ENCODE data around the gene ATP9B. TPM values are rescaled to one million over a fixed set of nuclear protein-coding genes. Genes with fewer than 3 reads are reported as not detected.

ATP9B gene
- total RNA-seq, 2 donors from 2014 or later, result 22.5 to 72.9 TPM

DNA sequence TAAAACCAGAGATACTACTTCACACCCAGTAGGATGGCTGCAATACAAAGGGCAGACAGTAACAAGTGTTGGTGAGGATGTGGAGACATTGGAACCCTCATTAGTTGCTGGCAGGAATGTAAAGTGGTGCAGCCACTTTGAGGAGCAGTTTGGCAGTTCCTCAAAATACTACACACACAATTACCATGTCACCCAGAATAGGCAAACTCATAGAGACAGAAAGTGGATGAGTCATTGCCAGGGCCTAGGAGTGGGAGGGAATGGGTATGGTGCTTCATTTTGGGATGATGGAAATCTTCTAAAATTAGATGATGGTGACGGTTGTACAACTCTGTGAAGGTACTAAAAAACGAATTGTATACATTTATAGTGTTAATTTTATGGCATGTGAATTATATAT, 54.8 kb downstream of the ATP9B start:
- Histone ChIP-seq H3K4me1 (ENCODE audit: control insufficient read depth in 1 of 2, low read depth in 2 of 2) (no peaks in the 10 kb centered on the region), H3K4me3 (no peak overlapping the region), H3K9me3 (no peaks in the 10 kb centered on the region), H3K36me3 (peaks cover 4% of the 10 kb centered on the region), H3K27ac (no peak overlapping the region), H3K27me3 (replicated peaks; ENCODE audit: insufficient read depth) (no peaks in the 10 kb centered on the region)
- ATAC-seq (ENCODE audit: insufficient number of reproducible peaks, low FRiP score, low read depth) (no peak), DNase-seq (ENCODE audit: low spot score) (no peak)
- TF ChIP-seq, protein P1, sequence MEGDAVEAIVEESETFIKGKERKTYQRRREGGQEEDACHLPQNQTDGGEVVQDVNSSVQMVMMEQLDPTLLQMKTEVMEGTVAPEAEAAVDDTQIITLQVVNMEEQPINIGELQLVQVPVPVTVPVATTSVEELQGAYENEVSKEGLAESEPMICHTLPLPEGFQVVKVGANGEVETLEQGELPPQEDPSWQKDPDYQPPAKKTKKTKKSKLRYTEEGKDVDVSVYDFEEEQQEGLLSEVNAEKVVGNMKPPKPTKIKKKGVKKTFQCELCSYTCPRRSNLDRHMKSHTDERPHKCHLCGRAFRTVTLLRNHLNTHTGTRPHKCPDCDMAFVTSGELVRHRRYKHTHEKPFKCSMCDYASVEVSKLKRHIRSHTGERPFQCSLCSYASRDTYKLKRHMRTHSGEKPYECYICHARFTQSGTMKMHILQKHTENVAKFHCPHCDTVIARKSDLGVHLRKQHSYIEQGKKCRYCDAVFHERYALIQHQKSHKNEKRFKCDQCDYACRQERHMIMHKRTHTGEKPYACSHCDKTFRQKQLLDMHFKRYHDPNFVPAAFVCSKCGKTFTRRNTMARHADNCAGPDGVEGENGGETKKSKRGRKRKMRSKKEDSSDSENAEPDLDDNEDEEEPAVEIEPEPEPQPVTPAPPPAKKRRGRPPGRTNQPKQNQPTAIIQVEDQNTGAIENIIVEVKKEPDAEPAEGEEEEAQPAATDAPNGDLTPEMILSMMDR (IDR thresholded peaks at IDR 0.05), result no peak

DNA sequence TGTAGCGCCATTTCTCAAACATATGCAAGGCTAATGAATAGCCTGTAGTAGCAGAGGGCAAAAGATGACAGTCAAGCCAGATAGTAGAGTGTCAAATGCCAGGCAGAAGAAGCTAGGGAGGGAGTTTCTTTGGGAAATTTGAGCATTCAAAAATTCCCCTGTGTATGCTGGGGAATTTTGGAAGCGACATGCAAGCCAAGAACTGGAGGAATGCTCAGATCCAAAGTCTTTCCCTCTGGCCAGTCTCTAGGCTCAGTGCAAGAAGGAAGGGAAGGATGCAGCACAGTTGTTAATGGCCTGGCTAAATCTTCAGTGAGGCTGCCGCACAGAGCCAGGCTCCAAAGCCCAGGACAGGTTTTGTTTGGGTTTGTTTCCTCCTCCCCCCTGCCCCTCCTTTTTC, 59.9 kb downstream of the ATP9B start:
- Histone ChIP-seq H3K36me3 (peaks cover 4% of the 10 kb centered on the region), H3K4me1 (ENCODE audit: control insufficient read depth in 1 of 2, low read depth in 2 of 2) (no peaks in the 10 kb centered on the region), H3K4me3 (no peak overlapping the region), H3K27me3 (replicated peaks; ENCODE audit: insufficient read depth) (no peaks in the 10 kb centered on the region), H3K27ac (no peak overlapping the region), H3K9me3 (no peaks in the 10 kb centered on the region)
- TF ChIP-seq, protein P1 (IDR thresholded peaks at IDR 0.05), result no peak
- DNase-seq (ENCODE audit: low spot score), result no peak
- ATAC-seq (ENCODE audit: insufficient number of reproducible peaks, low FRiP score, low read depth), result no peak

DNA sequence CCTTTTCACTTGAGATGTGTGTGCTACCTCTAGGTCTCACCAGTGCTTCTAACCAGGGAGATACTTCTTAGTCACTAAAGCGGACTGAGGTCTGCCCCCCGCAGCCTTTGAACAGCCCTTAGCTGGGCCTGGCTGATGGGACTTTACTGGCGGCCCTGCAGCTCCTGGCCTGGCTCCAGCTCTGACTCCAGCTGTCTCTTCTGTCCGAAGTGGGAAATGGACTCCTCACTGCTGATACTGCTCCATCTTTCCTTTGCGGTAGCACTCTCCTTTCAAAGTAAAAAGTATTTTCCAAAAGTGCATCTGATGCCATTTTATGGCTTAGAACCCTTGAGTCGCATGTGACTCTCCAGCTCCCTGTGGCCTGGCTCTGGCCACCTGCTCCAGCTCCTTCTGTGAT, 64.5 kb downstream of the ATP9B start:
- TF ChIP-seq, protein P1 (IDR thresholded peaks at IDR 0.05), result no peak
- DNase-seq (ENCODE audit: low spot score), result no peak
- Histone ChIP-seq H3K9me3 (no peaks in the 10 kb centered on the region), H3K36me3 (no peaks in the 10 kb centered on the region), H3K4me3 (no peak overlapping the region), H3K27me3 (replicated peaks; ENCODE audit: insufficient read depth) (no peaks in the 10 kb centered on the region), H3K4me1 (ENCODE audit: control insufficient read depth in 1 of 2, low read depth in 2 of 2) (no peaks in the 10 kb centered on the region), H3K27ac (no peak overlapping the region)
- no peak for ATAC-seq (ENCODE audit: insufficient number of reproducible peaks, low FRiP score, low read depth)

DNA sequence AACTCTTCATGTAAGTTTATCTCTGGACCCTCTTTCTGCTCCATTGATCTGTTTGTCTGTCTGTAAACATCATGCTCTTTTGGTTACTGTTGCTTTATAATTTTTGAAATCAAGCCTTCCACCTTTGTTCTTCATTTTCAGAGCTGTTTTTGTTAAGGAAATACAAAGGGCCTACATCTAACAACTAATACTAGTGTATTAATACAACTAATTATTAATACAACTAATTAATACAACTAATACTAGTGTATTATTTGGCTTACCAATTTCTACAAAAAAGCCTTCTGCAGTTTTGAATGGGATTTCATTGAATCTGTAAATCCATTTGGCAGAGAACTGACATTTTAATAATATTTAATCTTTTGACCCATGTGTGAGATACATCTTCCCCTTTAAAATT, 66.7 kb downstream of the ATP9B start:
- Histone ChIP-seq H3K4me3 (no peak overlapping the region), H3K27ac (no peak overlapping the region), H3K4me1 (ENCODE audit: control insufficient read depth in 1 of 2, low read depth in 2 of 2) (no peaks in the 10 kb centered on the region), H3K9me3 (no peaks in the 10 kb centered on the region), H3K36me3 (no peaks in the 10 kb centered on the region), H3K27me3 (replicated peaks; ENCODE audit: insufficient read depth) (no peaks in the 10 kb centered on the region)
- DNase-seq (ENCODE audit: low spot score), result no peak
- TF ChIP-seq, protein P1 (IDR thresholded peaks at IDR 0.05), result no peak
- ATAC-seq (ENCODE audit: insufficient number of reproducible peaks, low FRiP score, low read depth), result no peak

DNA sequence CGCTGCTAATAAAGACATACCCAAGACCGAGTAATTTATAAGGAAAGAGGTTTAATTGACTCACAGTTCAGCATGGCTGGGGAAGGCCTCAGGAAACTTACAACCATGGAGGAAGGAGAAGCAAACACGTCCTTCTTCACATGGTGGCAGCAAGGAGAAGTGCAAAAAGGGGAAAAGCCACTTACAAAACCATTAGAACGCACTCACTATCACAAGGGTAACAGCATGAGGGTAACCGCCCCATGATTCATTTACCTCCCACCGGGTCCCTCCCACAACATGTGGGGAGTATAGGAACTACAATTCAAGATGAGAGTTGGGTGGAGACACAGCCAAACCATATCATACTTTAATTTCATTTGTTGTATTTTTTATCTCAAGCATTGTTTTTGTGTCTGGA, 67.5 kb downstream of the ATP9B start:
- H3K4me3 ChIP-seq, result no peak overlapping the region
- no peaks in the 10 kb centered on the region for H3K27me3 ChIP-seq (replicated peaks; ENCODE audit: insufficient read depth)
- no peak for DNase-seq (ENCODE audit: low spot score)
- H3K4me1 ChIP-seq (ENCODE audit: control insufficient read depth in 1 of 2, low read depth in 2 of 2), result no peaks in the 10 kb centered on the region
- ATAC-seq (ENCODE audit: insufficient number of reproducible peaks, low FRiP score, low read depth), result no peak
- H3K27ac ChIP-seq, result no peak overlapping the region
- TF ChIP-seq, protein P1 (IDR thresholded peaks at IDR 0.05), result no peak
- H3K36me3 ChIP-seq, result no peaks in the 10 kb centered on the region
- H3K9me3 ChIP-seq, result no peaks in the 10 kb centered on the region

Measured in thoracic aorta (tissue), 2 donors.